Pancreas (tissue), 10 donors: ENCODE measurements around the gene AJUBA. TPM values are rescaled to one million over a fixed set of nuclear protein-coding genes. Genes with fewer than 3 reads are reported as not detected.

ENCODE experiments used
- ATAC-seq, 4 donors: fragments of 200-7000 bp; cut with Tn5 transposase; one replicate each; pipeline versions ENCODE4 v1.8.0 to v1.9.1; 2020; ENCODE audit warnings: mild to moderate bottlenecking in 4 of 4, moderate library complexity in 4 of 4
- DNase-seq, 6 donors: peaks; one replicate each; pipeline ENCODE4 v3.0.0-alpha.2; 2020
- FAIRE-seq: peaks from 2 replicates; lab custom pipeline; 2012; peaks lifted over from hg19 to GRCh38; lab: Jason Lieb, UNC
- H3K27ac ChIP-seq, 4 donors: fragments of 200-600 bp; sonication (generic); 1 replicate in 3 of 4; 2 replicates in 1 of 4; pipeline versions ENCODE4 v1.5.0 to v1.8.0; 2020
- H3K27me3 ChIP-seq, 4 donors: fragments of 200-600 bp; one replicate each; pipeline ENCODE4 v1.8.0; 2021
- H3K36me3 ChIP-seq, 3 donors: fragments of 200-600 bp; sonication (generic) in 1 of 3; one replicate each; pipeline versions ENCODE4 v1.5.0 to v1.8.0; 2020 to 2021
- H3K4me1 ChIP-seq, 3 donors: fragments of 200-600 bp; one replicate each; pipeline ENCODE4 v1.8.0; 2021
- H3K4me3 ChIP-seq, 4 donors: fragments of 200-600 bp; sonication (generic) in 2 of 4; one replicate each; pipeline versions ENCODE4 v1.5.0 to v1.8.0; 2020 to 2021
- H3K9me3 ChIP-seq, 4 donors: fragments of 200-600 bp; one replicate each; pipeline ENCODE4 v1.8.0; 2021
- CTCF ChIP-seq, 4 donors: fragments of 200-600 bp; sonication (generic) in 3 of 4; IDR thresholded peaks; one replicate each; pipeline versions ENCODE4 v1.5.0 to v1.8.0; 2021; ENCODE audit warnings: antibody characterized with exemption in 4 of 4
- WGBS, 2 donors: extraction: QIAGEN DNeasy Blood & Tissue Kit; methylation state at CpG; one replicate each; pipeline ENCODE4 v1.1.7; 2013; 5-methylcytosine and 5-hydroxymethylcytosine counted together
- intact Hi-C, 3 donors: fragments of 100-400 bp; cut with DNase I; formaldehyde crosslinking; loops; one replicate each; pipeline versions ENCODE4 v1.11.1 to v1.14.2; 2022
- polyA plus RNA-seq, 2 donors: library from polyadenylated mRNA; stranded (reverse); fragments of 200-250 nt; gene quantifications; one replicate each; pipeline ENCODE4 v1.2.3, GENCODE V29; 2013
- total RNA-seq, 6 donors: library from RNA; stranded (reverse); fragmentation: NEBNext Ultra II Directional in 4 of 6; extraction: Animal tissue kit (Norgen Biotek cat#: 25700) in 4 of 6; gene quantifications; one replicate each; pipeline versions ENCODE4 v1.2.1 to v1.2.4, GENCODE V29; 2021 to 2023
- donor health status: healthy with polysubstance abuse.
- donor health status: DM: no; HTN: no; CAD: no; lungs with moderate emphysema.
- donor health status: DM: no; HTN: no; CAD: no.
- donor health status: control.
- donor health status: control.
- donor health status: Bipolar disorder and iron deficiency.
- donor health status: DM: yes; HTN: yes; CAD: no.
- donor health status: DM: no; HTN: no; CAD: no.
- donor health status: DM: no; HTN: no; CAD: no.
- donor health status: DM: yes; HTN: yes; CAD: no.

Gene AJUBA
- total and polyA plus RNA-seq, 8 donors, result 5.4 to 17.8 (median 9.1) TPM

- Histone ChIP-seq H3K27ac (no peak overlapping the region), H3K4me1 (peaks cover 0 to 10% (median 3%) of the 10 kb centered on the region in 3 donors), H3K36me3 (peaks cover 5 to 29% (median 21%) of the 10 kb centered on the region in 3 donors), H3K9me3 (no peaks in the 10 kb centered on the region), H3K27me3 (no peaks in the 10 kb centered on the region), H3K4me3 (no peak overlapping the region)
- FAIRE-seq, result no peak
- ATAC-seq, result no peak
- no peak for TF ChIP-seq CTCF (IDR thresholded peaks at IDR 0.05)
- 70 to 72% methylated on average over 4 of the region's 4 CpGs for WGBS, 2 donors
- intact Hi-C loops, result no loop called here
- no peak for DNase-seq
Measured at GRCh38 chr14:22926316-22926715, 56.0 kb downstream of the AJUBA start.

- intact Hi-C loops, result no loop called here
- peaks cover 0 to 10% (median 3%) of the 10 kb centered on the region in 3 donors for H3K4me1 ChIP-seq
- H3K27ac ChIP-seq, result no peak overlapping the region
- H3K36me3 ChIP-seq, result peaks cover 5 to 29% (median 21%) of the 10 kb centered on the region in 3 donors
- H3K27me3 ChIP-seq, result no peaks in the 10 kb centered on the region
- no peaks in the 10 kb centered on the region for H3K9me3 ChIP-seq
- ATAC-seq (no peak), DNase-seq (no peak), FAIRE-seq (no peak)
- no peak for TF ChIP-seq CTCF (IDR thresholded peaks at IDR 0.05)
- 95 to 97% methylated on average over 8 of the region's 8 CpGs for WGBS, 2 donors
- no peak overlapping the region for H3K4me3 ChIP-seq
Measured at GRCh38 chr14:22925513-22925912, 56.8 kb downstream of the AJUBA start.

- DNase-seq, result no peak
- intact Hi-C loops, result no loop called here
- H3K36me3 ChIP-seq, result peaks cover 5 to 29% (median 21%) of the 10 kb centered on the region in 3 donors
- peaks cover 0 to 14% (median 3%) of the 10 kb centered on the region in 3 donors for H3K4me1 ChIP-seq
- no peaks in the 10 kb centered on the region for H3K27me3 ChIP-seq
- FAIRE-seq, result no peak
- no peak overlapping the region for H3K27ac ChIP-seq
- no peaks in the 10 kb centered on the region for H3K9me3 ChIP-seq
- WGBS, 2 donors, result 96% methylated on average over 5 of the region's 5 CpGs
- no peak for ATAC-seq
- no peak overlapping the region for H3K4me3 ChIP-seq
- no peak for TF ChIP-seq CTCF (IDR thresholded peaks at IDR 0.05)
Measured at GRCh38 chr14:22923746-22924145, 58.6 kb downstream of the AJUBA start.

GRCh38 chr14:22922294-22922693, 60.1 kb downstream of the AJUBA start:
- ATAC-seq (no peak), DNase-seq (no peak), FAIRE-seq (no peak)
- Histone ChIP-seq H3K27me3 (no peaks in the 10 kb centered on the region), H3K36me3 (peaks cover 5 to 29% (median 21%) of the 10 kb centered on the region in 3 donors), H3K4me1 (peaks cover 0 to 4% (median 0%) of the 10 kb centered on the region in 3 donors), H3K27ac (no peak overlapping the region), H3K4me3 (no peak overlapping the region), H3K9me3 (no peaks in the 10 kb centered on the region)
- intact Hi-C loops, result no loop called here
- 82 to 85% methylated on average over 2 of the region's 2 CpGs for WGBS, 2 donors
- TF ChIP-seq CTCF (IDR thresholded peaks at IDR 0.05), result no peak

Other genes with a start within 250 kb of the AJUBA start
- 10 to 100 TPM; 48.1 to 76.2 (median 53.2) TPM for gene OXA1L, start 215.9 kb downstream of the AJUBA start, total RNA-seq
- gene OXA1L, start 215.9 kb downstream of the AJUBA start, polyA plus RNA-seq, result 10 to 100 TPM; 56.7 to 91.2 TPM
- gene SLC7A7, start 167.1 kb downstream of the AJUBA start, total RNA-seq, result 10 to 100 TPM in 1 of 6 donors, 1 to 10 TPM in 5; 2.9 to 13.1 (median 5.7) TPM
- gene SLC7A7, start 167.1 kb downstream of the AJUBA start, polyA plus RNA-seq, result 1 to 10 TPM; 4.9 to 9.9 TPM
- gene MRPL52, start 152.7 kb downstream of the AJUBA start, total RNA-seq, result 10 to 100 TPM; 29.1 to 47.6 (median 43.0) TPM
- gene MRPL52, start 152.7 kb downstream of the AJUBA start, polyA plus RNA-seq, result 10 to 100 TPM; 57.1 to 85.0 TPM
- gene MMP14, start 146.0 kb downstream of the AJUBA start, total RNA-seq, result 100 to 1,000 TPM in 1 of 6 donors, 10 to 100 TPM in 5; 21.5 to 146 (median 34.0) TPM
- 10 to 100 TPM; 18.7 to 61.8 TPM for gene MMP14, start 146.0 kb downstream of the AJUBA start, polyA plus RNA-seq
- gene LRP10, start 110.8 kb downstream of the AJUBA start, total RNA-seq, result 10 to 100 TPM; 49.5 to 86.2 (median 52.5) TPM
- gene LRP10, start 110.8 kb downstream of the AJUBA start, polyA plus RNA-seq, result 10 to 100 TPM; 14.7 to 22.7 TPM
- under 1 TPM in 5 of 6 donors, not detected in 1; 0.16 to 0.41 (median 0.28) TPM for gene REM2, start 99.3 kb downstream of the AJUBA start, total RNA-seq
- gene REM2, start 99.3 kb downstream of the AJUBA start, polyA plus RNA-seq, result 1 to 10 TPM in 1 of 2 donors, under 1 TPM in 1; 0.72 to 2.5 TPM
- 10 to 100 TPM; 20.9 to 39.4 (median 30.6) TPM for gene RBM23, start 63.4 kb downstream of the AJUBA start, total RNA-seq
- 10 to 100 TPM; 30.4 to 58.6 TPM for gene RBM23, start 63.4 kb downstream of the AJUBA start, polyA plus RNA-seq
- 10 to 100 TPM; 16.3 to 31.8 (median 29.2) TPM for gene PRMT5, start 53.2 kb downstream of the AJUBA start, total RNA-seq
- gene PRMT5, start 53.2 kb downstream of the AJUBA start, polyA plus RNA-seq, result 10 to 100 TPM; 15.6 to 27.5 TPM
- 10 to 100 TPM; 18.4 to 31.8 (median 23.4) TPM for gene HAUS4, start 25.5 kb downstream of the AJUBA start, total RNA-seq
- gene HAUS4, start 25.5 kb downstream of the AJUBA start, polyA plus RNA-seq, result 10 to 100 TPM; 13.6 to 17.0 TPM
- 1 to 10 TPM; 4.3 to 7.5 (median 5.4) TPM for gene C14orf93, start 27.6 kb upstream of the AJUBA start, total RNA-seq
- 10 to 100 TPM in 1 of 2 donors, 1 to 10 TPM in 1; 8.3 to 11.3 TPM for gene C14orf93, start 27.6 kb upstream of the AJUBA start, polyA plus RNA-seq
- 10 to 100 TPM; 29.6 to 50.4 (median 45.9) TPM for gene PSMB5, start 52.3 kb upstream of the AJUBA start, total RNA-seq
- gene PSMB5, start 52.3 kb upstream of the AJUBA start, polyA plus RNA-seq, result 10 to 100 TPM; 31.8 to 62.9 TPM
- gene PSMB11, start 59.7 kb upstream of the AJUBA start, total RNA-seq, result not detected
- under 1 TPM in 1 of 2 donors, not detected in 1; 0.05 TPM for gene PSMB11, start 59.7 kb upstream of the AJUBA start, polyA plus RNA-seq
- gene CDH24, start 75.0 kb upstream of the AJUBA start, total RNA-seq, result 1 to 10 TPM in 5 of 6 donors, under 1 TPM in 1; 0.91 to 3.4 (median 1.3) TPM
- 10 to 100 TPM in 1 of 2 donors, 1 to 10 TPM in 1; 9.6 to 11.8 TPM for gene CDH24, start 75.0 kb upstream of the AJUBA start, polyA plus RNA-seq
- gene ACIN1, start 112.6 kb upstream of the AJUBA start, total RNA-seq, result 100 to 1,000 TPM in 1 of 6 donors, 10 to 100 TPM in 5; 43.1 to 106 (median 55.9) TPM
- 100 to 1,000 TPM; 134 to 152 TPM for gene ACIN1, start 112.6 kb upstream of the AJUBA start, polyA plus RNA-seq
- 10 to 100 TPM in 4 of 6 donors, 1 to 10 TPM in 2; 7.5 to 22.7 (median 13.6) TPM for gene C14orf119, start 113.0 kb upstream of the AJUBA start, total RNA-seq
- 10 to 100 TPM; 10.4 to 20.8 TPM for gene C14orf119, start 113.0 kb upstream of the AJUBA start, polyA plus RNA-seq
- not detected for gene CIROP, start 122.4 kb upstream of the AJUBA start, total RNA-seq
- gene CIROP, start 122.4 kb upstream of the AJUBA start, polyA plus RNA-seq, result not detected
- not detected for gene CEBPE, start 136.7 kb upstream of the AJUBA start, total RNA-seq
- gene CEBPE, start 136.7 kb upstream of the AJUBA start, polyA plus RNA-seq, result not detected
- 10 to 100 TPM; 11.5 to 33.5 (median 23.2) TPM for gene SLC7A8, start 201.1 kb upstream of the AJUBA start, total RNA-seq
- 10 to 100 TPM; 36.3 to 70.8 TPM for gene SLC7A8, start 201.1 kb upstream of the AJUBA start, polyA plus RNA-seq